Endothelial cell (in vitro differentiated cells): ENCODE measurements around the gene RPN2. TPM values are rescaled to one million over a fixed set of nuclear protein-coding genes. Genes with fewer than 3 reads are reported as not detected.

Source experiments
- DNase-seq: peaks from one replicate; pipeline ENCODE4 v3.0.0; 2021; ENCODE audit warnings: low spot score
- H3K27ac Mint-ChIP-seq: one replicate; pipeline ENCODE4 v1.8.0; 2021; ENCODE audit warnings: mixed read lengths, inconsistent platforms; ENCODE audit not compliant: unreplicated experiment
- H3K27me3 Mint-ChIP-seq: one replicate; pipeline ENCODE4 v1.8.0; 2021; ENCODE audit warnings: mild to moderate bottlenecking, moderate library complexity, mixed read lengths, inconsistent platforms; ENCODE audit not compliant: unreplicated experiment
- H3K36me3 Mint-ChIP-seq: one replicate; pipeline ENCODE4 v1.8.0; 2021; ENCODE audit warnings: mild to moderate bottlenecking, low read depth, mixed read lengths, inconsistent platforms; ENCODE audit not compliant: unreplicated experiment
- H3K4me1 Mint-ChIP-seq: one replicate; pipeline ENCODE4 v1.8.0; 2021; ENCODE audit warnings: mild to moderate bottlenecking, mixed read lengths, inconsistent platforms; ENCODE audit not compliant: unreplicated experiment
- H3K4me3 Mint-ChIP-seq: one replicate; pipeline ENCODE4 v1.8.0; 2021; ENCODE audit warnings: mild to moderate bottlenecking, mixed read lengths, inconsistent platforms; ENCODE audit not compliant: unreplicated experiment
- H3K9me3 Mint-ChIP-seq: one replicate; pipeline ENCODE4 v1.8.0; 2021; ENCODE audit warnings: mixed read lengths, inconsistent platforms; ENCODE audit not compliant: unreplicated experiment
- total RNA-seq: library from RNA; stranded (reverse); fragmentation: NEBNext Ultra II Directional; extraction: Animal tissue kit (Norgen Biotek cat#: 25700); gene quantifications from one replicate; pipeline ENCODE4 v1.2.1, GENCODE V29; 2021; ENCODE audit not compliant: unreplicated experiment
- TF ChIP-seq, protein P1 (sequence below): fragments of 200-600 bp; sonication (generic); IDR thresholded peaks from one replicate; pipeline ENCODE4 v1.5.0; 2021; ENCODE audit warnings: antibody characterized with exemption; ENCODE audit not compliant: unreplicated experiment

Gene RPN2
- total RNA-seq, 1 donor from 2014 or later: 187 TPM

DNA sequence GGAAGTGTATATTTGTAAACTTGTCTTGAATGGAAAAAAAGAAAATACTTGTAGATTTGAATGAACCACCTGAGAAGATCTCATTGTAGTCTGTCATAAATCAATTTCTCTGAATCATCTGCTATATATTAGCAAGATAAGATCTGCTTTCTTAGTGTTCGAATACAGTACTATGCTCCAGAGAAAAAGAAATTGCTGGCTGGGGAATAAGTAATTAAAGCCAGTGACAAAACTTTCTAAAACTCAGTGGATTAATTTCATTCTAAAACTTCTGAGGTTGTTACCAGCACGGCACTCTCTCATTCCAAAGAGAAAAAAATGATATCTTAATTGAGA lies 22.7 kb downstream of the RPN2 start:
- H3K27me3 Mint-ChIP-seq: peaks cover under 1% of the 10 kb centered on the region
- H3K4me1 Mint-ChIP-seq: peaks cover 6% of the 10 kb centered on the region
- H3K27ac Mint-ChIP-seq: no peak overlapping the region
- DNase-seq: no peak
- H3K36me3 Mint-ChIP-seq: peaks cover 49% of the 10 kb centered on the region
- H3K4me3 Mint-ChIP-seq: no peak overlapping the region
- TF ChIP-seq, protein P1, sequence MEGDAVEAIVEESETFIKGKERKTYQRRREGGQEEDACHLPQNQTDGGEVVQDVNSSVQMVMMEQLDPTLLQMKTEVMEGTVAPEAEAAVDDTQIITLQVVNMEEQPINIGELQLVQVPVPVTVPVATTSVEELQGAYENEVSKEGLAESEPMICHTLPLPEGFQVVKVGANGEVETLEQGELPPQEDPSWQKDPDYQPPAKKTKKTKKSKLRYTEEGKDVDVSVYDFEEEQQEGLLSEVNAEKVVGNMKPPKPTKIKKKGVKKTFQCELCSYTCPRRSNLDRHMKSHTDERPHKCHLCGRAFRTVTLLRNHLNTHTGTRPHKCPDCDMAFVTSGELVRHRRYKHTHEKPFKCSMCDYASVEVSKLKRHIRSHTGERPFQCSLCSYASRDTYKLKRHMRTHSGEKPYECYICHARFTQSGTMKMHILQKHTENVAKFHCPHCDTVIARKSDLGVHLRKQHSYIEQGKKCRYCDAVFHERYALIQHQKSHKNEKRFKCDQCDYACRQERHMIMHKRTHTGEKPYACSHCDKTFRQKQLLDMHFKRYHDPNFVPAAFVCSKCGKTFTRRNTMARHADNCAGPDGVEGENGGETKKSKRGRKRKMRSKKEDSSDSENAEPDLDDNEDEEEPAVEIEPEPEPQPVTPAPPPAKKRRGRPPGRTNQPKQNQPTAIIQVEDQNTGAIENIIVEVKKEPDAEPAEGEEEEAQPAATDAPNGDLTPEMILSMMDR: no peak
- H3K9me3 Mint-ChIP-seq: no peaks in the 10 kb centered on the region

DNA sequence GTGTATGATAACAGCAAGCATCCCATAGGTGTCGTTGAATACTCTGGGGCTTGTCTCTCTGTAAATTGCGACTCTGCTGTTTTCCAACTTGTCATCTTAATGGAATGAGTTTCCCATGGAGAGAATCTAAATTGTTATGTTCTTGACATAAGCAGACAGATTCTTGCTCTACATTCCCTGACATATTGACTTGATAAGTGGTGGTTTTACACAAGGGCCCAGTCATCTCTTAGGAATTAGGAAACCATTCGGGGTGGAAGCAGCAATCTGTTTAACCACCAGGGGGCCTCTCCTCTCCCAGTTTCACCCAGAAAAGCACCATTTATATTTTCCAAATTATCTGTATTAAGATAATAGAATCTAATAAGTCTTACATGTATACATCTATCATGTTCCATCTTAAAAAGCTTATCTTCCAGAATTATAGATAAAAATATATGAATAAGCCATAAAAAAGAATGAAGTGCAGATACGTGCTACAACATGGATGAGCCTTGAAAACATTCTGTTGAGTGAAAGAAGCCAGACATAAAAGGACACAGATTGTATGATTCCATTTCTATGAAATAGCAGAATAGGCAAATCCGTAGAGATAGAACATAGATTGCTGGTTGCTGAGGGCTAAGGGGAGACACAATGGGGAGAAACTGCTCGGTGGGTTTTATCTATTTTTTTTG lies 23.3 kb downstream of the RPN2 start:
- H3K27me3 Mint-ChIP-seq: no peaks in the 10 kb centered on the region
- DNase-seq: peak; percentile 44
- peaks cover 6% of the 10 kb centered on the region for H3K4me1 Mint-ChIP-seq
- TF ChIP-seq, protein P1: peak; percentile 82
- H3K27ac Mint-ChIP-seq: no peak overlapping the region
- H3K9me3 Mint-ChIP-seq: no peaks in the 10 kb centered on the region
- H3K36me3 Mint-ChIP-seq: peaks cover 49% of the 10 kb centered on the region
- no peak overlapping the region for H3K4me3 Mint-ChIP-seq

DNA sequence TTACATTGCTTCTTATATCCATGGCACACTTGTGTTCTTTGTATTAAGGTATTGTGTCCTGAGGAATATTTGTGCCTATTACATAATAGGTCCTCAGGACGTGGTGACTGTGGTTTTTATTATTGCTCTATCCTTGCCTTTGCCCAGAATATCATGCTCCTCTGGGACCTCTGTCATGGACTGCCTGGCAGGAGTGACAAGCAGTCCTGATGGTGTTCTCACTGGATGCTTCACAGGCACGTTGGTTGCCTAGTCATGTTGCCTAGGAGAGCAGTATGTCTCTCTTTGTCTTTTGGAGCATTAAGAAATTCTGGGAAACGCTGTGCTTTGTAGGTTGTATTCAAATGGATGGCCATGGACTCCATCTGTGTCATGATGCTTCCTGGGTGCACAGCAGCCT lies 24.9 kb downstream of the RPN2 start:
- Mint-ChIP-seq H3K4me1 (peaks cover 6% of the 10 kb centered on the region), H3K4me3 (peak overlapping the region; percentile 64), H3K9me3 (no peaks in the 10 kb centered on the region), H3K36me3 (peaks cover 52% of the 10 kb centered on the region), H3K27me3 (no peaks in the 10 kb centered on the region), H3K27ac (no peak overlapping the region)
- DNase-seq: no peak
- TF ChIP-seq, protein P1: no peak

DNA sequence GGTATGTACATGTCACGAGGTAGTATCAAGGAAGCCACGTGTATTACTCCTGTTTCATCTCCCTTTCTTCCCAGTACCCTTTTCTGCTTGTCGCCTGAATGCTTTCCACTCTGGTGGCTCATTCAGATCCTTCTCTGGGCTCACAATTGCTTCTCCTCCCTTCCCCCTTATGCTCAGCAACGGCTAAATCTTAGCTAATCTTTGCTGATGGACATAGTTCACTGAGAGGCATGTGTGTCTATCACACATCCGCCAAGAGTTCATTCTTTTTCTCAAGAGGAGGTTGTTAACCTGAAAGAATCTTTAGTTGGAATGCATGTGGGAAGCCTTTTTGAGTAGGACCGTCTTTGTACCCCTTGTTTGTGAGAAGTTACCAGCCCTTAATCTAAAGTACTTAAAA lies 26.0 kb downstream of the RPN2 start:
- Mint-ChIP-seq H3K4me1 (peaks cover 6% of the 10 kb centered on the region), H3K27ac (no peak overlapping the region), H3K36me3 (peaks cover 52% of the 10 kb centered on the region), H3K4me3 (no peak overlapping the region), H3K9me3 (no peaks in the 10 kb centered on the region), H3K27me3 (no peaks in the 10 kb centered on the region)
- TF ChIP-seq, protein P1: no peak
- no peak for DNase-seq

DNA sequence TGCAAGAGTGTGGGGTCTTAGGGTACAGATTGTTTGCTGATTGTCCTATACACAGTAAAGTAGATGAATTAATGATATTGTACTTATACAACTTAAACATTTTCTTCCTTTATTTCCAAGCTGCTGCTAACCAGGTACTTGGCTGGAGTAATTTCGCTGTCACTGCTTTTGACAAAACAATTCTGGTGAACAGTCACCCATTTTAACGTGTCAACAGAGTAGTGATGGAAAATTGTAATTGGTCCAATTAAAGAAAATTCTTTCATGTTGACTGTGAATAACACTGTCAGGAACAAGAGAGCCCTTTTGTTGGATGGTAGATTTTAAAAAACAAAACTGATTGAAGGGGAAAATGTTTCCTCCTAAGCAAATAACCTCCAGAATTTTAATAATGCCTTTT lies 26.7 kb downstream of the RPN2 start:
- Mint-ChIP-seq H3K27me3 (no peaks in the 10 kb centered on the region), H3K36me3 (peaks cover 47% of the 10 kb centered on the region), H3K9me3 (no peaks in the 10 kb centered on the region), H3K4me1 (no peaks in the 10 kb centered on the region), H3K27ac (no peak overlapping the region), H3K4me3 (no peak overlapping the region)
- TF ChIP-seq, protein P1: no peak
- no peak for DNase-seq
